ENCODE results near the gene NR2F6.

The NR2F6 gene

GRCh38 chr19:17254636-17255035 is 8.9 kb upstream of the NR2F6 start:
- DNase-seq, result no peak
- no peak overlapping the region for H3K4me3 Mint-ChIP-seq
- no peak overlapping the region for H3K27ac Mint-ChIP-seq
- H3K9me3 Mint-ChIP-seq, result no peaks in the 10 kb centered on the region
- H3K36me3 Mint-ChIP-seq (ENCODE audit: low read depth), result no peaks in the 10 kb centered on the region
- no peaks in the 10 kb centered on the region for H3K4me1 Mint-ChIP-seq (ENCODE audit: low read depth)
- no peaks in the 10 kb centered on the region for H3K27me3 Mint-ChIP-seq

GRCh38 chr19:17249887-17250548 is 4.3 kb upstream of the NR2F6 start:
- no peak overlapping the region for H3K27ac Mint-ChIP-seq
- H3K4me1 Mint-ChIP-seq (ENCODE audit: low read depth), result peaks cover 10% of the 10 kb centered on the region
- peaks cover 11% of the 10 kb centered on the region for H3K27me3 Mint-ChIP-seq
- H3K9me3 Mint-ChIP-seq, result no peaks in the 10 kb centered on the region
- H3K4me3 Mint-ChIP-seq, result no peak overlapping the region
- no peak for DNase-seq
- no peaks in the 10 kb centered on the region for H3K36me3 Mint-ChIP-seq (ENCODE audit: low read depth)

- DNase-seq, result no peak
- H3K4me1 Mint-ChIP-seq (ENCODE audit: low read depth), result peaks cover 11% of the 10 kb centered on the region
- no peak overlapping the region for H3K4me3 Mint-ChIP-seq
- H3K27ac Mint-ChIP-seq, result no peak overlapping the region
- peaks cover 16% of the 10 kb centered on the region for H3K27me3 Mint-ChIP-seq
- no peaks in the 10 kb centered on the region for H3K36me3 Mint-ChIP-seq (ENCODE audit: low read depth)
- no peaks in the 10 kb centered on the region for H3K9me3 Mint-ChIP-seq
Measured at GRCh38 chr19:17248011-17248776, 2.5 kb upstream of the NR2F6 start.

GRCh38 chr19:17246681-17247425 is 1.1 kb upstream of the NR2F6 start:
- DNase-seq, result no peak
- H3K27me3 Mint-ChIP-seq, result peaks cover 16% of the 10 kb centered on the region
- H3K27ac Mint-ChIP-seq, result peak overlapping the region; percentile 56
- no peaks in the 10 kb centered on the region for H3K36me3 Mint-ChIP-seq (ENCODE audit: low read depth)
- H3K9me3 Mint-ChIP-seq, result no peaks in the 10 kb centered on the region
- H3K4me1 Mint-ChIP-seq (ENCODE audit: low read depth), result peaks cover 11% of the 10 kb centered on the region
- peak overlapping the region; percentile 78 for H3K4me3 Mint-ChIP-seq

- peak; percentile 49 for DNase-seq
- no peak overlapping the region for H3K27ac Mint-ChIP-seq
- no peaks in the 10 kb centered on the region for H3K9me3 Mint-ChIP-seq
- H3K4me1 Mint-ChIP-seq (ENCODE audit: low read depth), result peaks cover 11% of the 10 kb centered on the region
- H3K4me3 Mint-ChIP-seq, result peak overlapping the region; percentile 63
- H3K36me3 Mint-ChIP-seq (ENCODE audit: low read depth), result no peaks in the 10 kb centered on the region
- H3K27me3 Mint-ChIP-seq, result peaks cover 16% of the 10 kb centered on the region
Measured at GRCh38 chr19:17244618-17245534, 843 bp downstream of the NR2F6 start.

- Mint-ChIP-seq H3K27ac (no peak overlapping the region), H3K4me1 (ENCODE audit: low read depth) (peaks cover 11% of the 10 kb centered on the region), H3K36me3 (ENCODE audit: low read depth) (no peaks in the 10 kb centered on the region), H3K4me3 (peak overlapping the region; percentile 63), H3K9me3 (no peaks in the 10 kb centered on the region), H3K27me3 (peaks cover 16% of the 10 kb centered on the region)
- no peak for DNase-seq
Measured at GRCh38 chr19:17243830-17244617, 1.7 kb downstream of the NR2F6 start.

- H3K4me3 Mint-ChIP-seq, result peak overlapping the region; percentile 63
- peaks cover 11% of the 10 kb centered on the region for H3K4me1 Mint-ChIP-seq (ENCODE audit: low read depth)
- H3K36me3 Mint-ChIP-seq (ENCODE audit: low read depth), result no peaks in the 10 kb centered on the region
- no peaks in the 10 kb centered on the region for H3K9me3 Mint-ChIP-seq
- no peak for DNase-seq
- H3K27me3 Mint-ChIP-seq, result peaks cover 16% of the 10 kb centered on the region
- H3K27ac Mint-ChIP-seq, result no peak overlapping the region
Measured at GRCh38 chr19:17243211-17243829, 2.4 kb downstream of the NR2F6 start.

- DNase-seq, result no peak
- Mint-ChIP-seq H3K4me1 (ENCODE audit: low read depth) (peaks cover 11% of the 10 kb centered on the region), H3K9me3 (no peaks in the 10 kb centered on the region), H3K27ac (no peak overlapping the region), H3K4me3 (no peak overlapping the region), H3K36me3 (ENCODE audit: low read depth) (no peaks in the 10 kb centered on the region), H3K27me3 (peaks cover 15% of the 10 kb centered on the region)
Measured at GRCh38 chr19:17242431-17243208, 3.1 kb downstream of the NR2F6 start.

GRCh38 chr19:17240826-17241399 is 4.8 kb downstream of the NR2F6 start:
- Mint-ChIP-seq H3K4me1 (ENCODE audit: low read depth) (peaks cover 1% of the 10 kb centered on the region), H3K27ac (no peak overlapping the region), H3K27me3 (peaks cover 5% of the 10 kb centered on the region), H3K4me3 (no peak overlapping the region), H3K36me3 (ENCODE audit: low read depth) (no peaks in the 10 kb centered on the region), H3K9me3 (no peaks in the 10 kb centered on the region)
- DNase-seq, result no peak

GRCh38 chr19:17240062-17240752 is 5.5 kb downstream of the NR2F6 start:
- H3K36me3 Mint-ChIP-seq (ENCODE audit: low read depth), result no peaks in the 10 kb centered on the region
- peaks cover 1% of the 10 kb centered on the region for H3K4me1 Mint-ChIP-seq (ENCODE audit: low read depth)
- no peak overlapping the region for H3K27ac Mint-ChIP-seq
- peaks cover 5% of the 10 kb centered on the region for H3K27me3 Mint-ChIP-seq
- H3K4me3 Mint-ChIP-seq, result no peak overlapping the region
- DNase-seq, result no peak
- no peaks in the 10 kb centered on the region for H3K9me3 Mint-ChIP-seq

- Mint-ChIP-seq H3K4me1 (ENCODE audit: low read depth) (peaks cover 13% of the 10 kb centered on the region), H3K4me3 (no peak overlapping the region), H3K36me3 (ENCODE audit: low read depth) (peaks cover 10% of the 10 kb centered on the region), H3K27ac (no peak overlapping the region), H3K9me3 (no peaks in the 10 kb centered on the region), H3K27me3 (no peaks in the 10 kb centered on the region)
- DNase-seq, result no peak
Measured at GRCh38 chr19:17237747-17238706, 7.7 kb downstream of the NR2F6 start.
